22Rv1 (cell line): ENCODE measurements around the gene NGFR.

Experiments used
- ZFX ChIP-seq: fragments of 450-650 bp; IDR thresholded peaks from 2 replicates; pipeline ENCODE4 v1.6.1; 2017; ENCODE audit warnings: antibody characterized with exemption, borderline replicate concordance
- TF ChIP-seq, protein P1 (sequence below): fragments of 450-650 bp; IDR thresholded peaks from 2 replicates; pipeline ENCODE4 v1.5.1; 2017; ENCODE audit warnings: mild to moderate bottlenecking

DNA sequence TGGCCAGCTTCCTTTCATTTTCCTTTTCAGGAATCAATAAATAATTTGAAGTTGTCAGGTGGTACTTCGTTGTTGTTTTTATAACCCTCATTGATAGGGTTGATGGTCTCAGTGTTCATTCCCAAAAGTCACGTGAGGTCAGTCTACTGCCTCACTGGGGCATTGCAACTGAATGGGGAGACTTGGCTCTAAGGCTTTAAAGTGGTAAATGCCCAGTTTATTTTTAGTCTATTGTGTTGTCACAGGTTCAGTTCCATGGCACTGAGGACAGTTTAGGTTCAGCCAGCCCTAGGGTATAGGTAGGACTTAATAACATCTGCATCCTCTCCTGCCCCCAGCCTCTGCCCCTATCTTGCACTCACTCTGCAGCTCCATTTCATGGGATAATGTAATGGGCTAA, 33.5 kb upstream of the NGFR start:
- TF ChIP-seq, protein P1, sequence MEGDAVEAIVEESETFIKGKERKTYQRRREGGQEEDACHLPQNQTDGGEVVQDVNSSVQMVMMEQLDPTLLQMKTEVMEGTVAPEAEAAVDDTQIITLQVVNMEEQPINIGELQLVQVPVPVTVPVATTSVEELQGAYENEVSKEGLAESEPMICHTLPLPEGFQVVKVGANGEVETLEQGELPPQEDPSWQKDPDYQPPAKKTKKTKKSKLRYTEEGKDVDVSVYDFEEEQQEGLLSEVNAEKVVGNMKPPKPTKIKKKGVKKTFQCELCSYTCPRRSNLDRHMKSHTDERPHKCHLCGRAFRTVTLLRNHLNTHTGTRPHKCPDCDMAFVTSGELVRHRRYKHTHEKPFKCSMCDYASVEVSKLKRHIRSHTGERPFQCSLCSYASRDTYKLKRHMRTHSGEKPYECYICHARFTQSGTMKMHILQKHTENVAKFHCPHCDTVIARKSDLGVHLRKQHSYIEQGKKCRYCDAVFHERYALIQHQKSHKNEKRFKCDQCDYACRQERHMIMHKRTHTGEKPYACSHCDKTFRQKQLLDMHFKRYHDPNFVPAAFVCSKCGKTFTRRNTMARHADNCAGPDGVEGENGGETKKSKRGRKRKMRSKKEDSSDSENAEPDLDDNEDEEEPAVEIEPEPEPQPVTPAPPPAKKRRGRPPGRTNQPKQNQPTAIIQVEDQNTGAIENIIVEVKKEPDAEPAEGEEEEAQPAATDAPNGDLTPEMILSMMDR = no peak
- no peak for TF ChIP-seq ZFX
